Liver (tissue), 5 donors: ENCODE measurements around the gene MDGA2. TPM values are rescaled to one million over a fixed set of nuclear protein-coding genes. Genes with fewer than 3 reads are reported as not detected.

Experiments used
- polyA plus RNA-seq, 2 donors: library from polyadenylated mRNA; stranded (reverse) in 1 of 2; unstranded in 1 of 2; fragments of 200-250 nt in 1 of 2; fragments of >200 nt in 1 of 2; fragmentation: Nextera tagmentation in 1 of 2; extraction: Ambion mirVana in 1 of 2; gene quantifications; one replicate each; pipeline versions ENCODE4 v1.2.1 to v1.2.3, GENCODE V29; 2013 to 2015
- small RNA-seq: library from RNA; depleted of rRNA; stranded (forward); fragments of <200 nt; gene quantifications from one replicate; pipeline ENCODE3, GENCODE V24; 2014
- total RNA-seq, 2 donors: library from RNA; depleted of rRNA; stranded (reverse); fragments of >200 nt; gene quantifications; one replicate each; pipeline ENCODE4 v1.2.3, GENCODE V29; 2014
- donor health status: healthy.
- donor health status: healthy.
- donor health status: healthy.

Gene MDGA2
- total and polyA plus RNA-seq, 4 donors = 0.05 to 0.33 (median 0.19) TPM

Small RNAs within 50 kb of the gene (small RNA-seq; reads per million reads assigned to genes)
- not detected for gene RF00402
